KMS-11 (cell line): ENCODE data around the gene DPF3.
A peak's percentile ranks its signal among the peaks of the same experiment; 100 is the strongest.

Experiments
- H2AFZ ChIP-seq: fragments of 200-600 bp; sonication (generic); 2 replicates; pipeline ENCODE4 v1.6.1; 2016; ENCODE audit warnings: antibody characterized with exemption, mixed run types, low read depth
- H3K27ac ChIP-seq: fragments of 200-600 bp; sonication (generic); 2 replicates; pipeline ENCODE4 v1.6.1; 2016; ENCODE audit warnings: mild to moderate bottlenecking, mixed run types
- H3K27me3 ChIP-seq: fragments of 200-600 bp; sonication (generic); 2 replicates; pipeline ENCODE4 v1.6.1; 2017; ENCODE audit warnings: mild to moderate bottlenecking, low read depth, mixed run types, moderate library complexity; ENCODE audit not compliant: insufficient read depth
- H3K36me3 ChIP-seq: fragments of 200-600 bp; sonication (generic); 2 replicates; pipeline ENCODE4 v1.6.1; 2017; ENCODE audit warnings: mild to moderate bottlenecking, mixed run types; ENCODE audit not compliant: insufficient read depth
- H3K4me1 ChIP-seq: fragments of 200-600 bp; sonication (generic); 2 replicates; pipeline ENCODE4 v1.6.1; 2016; ENCODE audit warnings: mild to moderate bottlenecking, low read depth, mixed run types; ENCODE audit not compliant: poor library complexity, severe bottlenecking
- H3K4me2 ChIP-seq: fragments of 200-600 bp; sonication (generic); 2 replicates; pipeline ENCODE4 v1.7.0; 2016; ENCODE audit warnings: mild to moderate bottlenecking, mixed run types
- H3K4me3 ChIP-seq: fragments of 200-600 bp; sonication (generic); IDR thresholded peaks from 2 replicates; pipeline ENCODE4 v1.6.1; 2017; ENCODE audit warnings: low read depth, low read length, mixed read lengths; ENCODE audit not compliant: insufficient read depth
- H3K79me2 ChIP-seq: fragments of 200-600 bp; sonication (generic); 2 replicates; pipeline ENCODE4 v1.6.1; 2016; ENCODE audit warnings: low read depth, mixed run types; ENCODE audit not compliant: insufficient read depth
- H3K9ac ChIP-seq: fragments of 200-600 bp; sonication (generic); 2 replicates; pipeline ENCODE4 v1.6.1; 2016; ENCODE audit warnings: mild to moderate bottlenecking, mixed run types
- H4K20me1 ChIP-seq: fragments of 200-600 bp; sonication (generic); 2 replicates; pipeline ENCODE4 v1.6.1; 2016; ENCODE audit warnings: mild to moderate bottlenecking, mixed run types; ENCODE audit not compliant: insufficient read depth
- TF ChIP-seq, protein P1 (sequence below): fragments of 200-600 bp; sonication (generic); conservative IDR thresholded peaks from 2 replicates; pipeline ENCODE4 v1.6.1; 2017; ENCODE audit warnings: low read depth, mild to moderate bottlenecking, antibody characterized with exemption, low read length, moderate library complexity, mixed read lengths

Gene DPF3

DNA sequence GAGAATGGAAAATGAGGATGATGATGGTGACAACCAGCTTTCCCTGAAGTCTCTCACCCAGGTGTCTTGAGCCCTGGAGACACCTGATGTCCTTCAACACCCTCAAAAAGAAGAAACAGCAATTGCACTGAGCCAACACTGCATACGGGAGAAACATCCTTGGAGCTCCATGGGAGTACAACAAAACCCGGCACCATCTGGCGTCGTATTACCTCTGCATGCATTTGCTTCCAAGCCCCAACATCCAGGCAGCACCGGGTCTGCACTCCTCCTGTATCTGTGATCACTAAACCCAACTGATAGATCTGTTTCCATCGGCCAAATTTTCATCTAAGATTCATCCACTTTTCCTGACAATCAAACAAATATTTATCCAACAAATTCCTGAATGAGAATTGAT lies 249.9 kb downstream of the DPF3 start:
- no peak overlapping the region for H2AFZ ChIP-seq
- no peak overlapping the region; the same call in 1 of the 2 replicates for H3K4me2 ChIP-seq
- no peak overlapping the region for H3K9ac ChIP-seq
- no peaks in the 10 kb centered on the region for H3K79me2 ChIP-seq
- peak overlapping the region; percentile 58; the same call in 1 of the 2 replicates for H3K27ac ChIP-seq
- no peaks in the 10 kb centered on the region for H3K36me3 ChIP-seq
- no peaks in the 10 kb centered on the region for H4K20me1 ChIP-seq
- H3K4me3 ChIP-seq, result no peak overlapping the region
- H3K4me1 ChIP-seq, result peaks cover 26% of the 10 kb centered on the region
- TF ChIP-seq, protein P1, sequence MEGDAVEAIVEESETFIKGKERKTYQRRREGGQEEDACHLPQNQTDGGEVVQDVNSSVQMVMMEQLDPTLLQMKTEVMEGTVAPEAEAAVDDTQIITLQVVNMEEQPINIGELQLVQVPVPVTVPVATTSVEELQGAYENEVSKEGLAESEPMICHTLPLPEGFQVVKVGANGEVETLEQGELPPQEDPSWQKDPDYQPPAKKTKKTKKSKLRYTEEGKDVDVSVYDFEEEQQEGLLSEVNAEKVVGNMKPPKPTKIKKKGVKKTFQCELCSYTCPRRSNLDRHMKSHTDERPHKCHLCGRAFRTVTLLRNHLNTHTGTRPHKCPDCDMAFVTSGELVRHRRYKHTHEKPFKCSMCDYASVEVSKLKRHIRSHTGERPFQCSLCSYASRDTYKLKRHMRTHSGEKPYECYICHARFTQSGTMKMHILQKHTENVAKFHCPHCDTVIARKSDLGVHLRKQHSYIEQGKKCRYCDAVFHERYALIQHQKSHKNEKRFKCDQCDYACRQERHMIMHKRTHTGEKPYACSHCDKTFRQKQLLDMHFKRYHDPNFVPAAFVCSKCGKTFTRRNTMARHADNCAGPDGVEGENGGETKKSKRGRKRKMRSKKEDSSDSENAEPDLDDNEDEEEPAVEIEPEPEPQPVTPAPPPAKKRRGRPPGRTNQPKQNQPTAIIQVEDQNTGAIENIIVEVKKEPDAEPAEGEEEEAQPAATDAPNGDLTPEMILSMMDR, result no peak
- H3K27me3 ChIP-seq, result no peaks in the 10 kb centered on the region

- Histone ChIP-seq H3K9ac (no peak overlapping the region), H3K27me3 (no peaks in the 10 kb centered on the region), H3K4me1 (peaks cover 26% of the 10 kb centered on the region), H3K79me2 (no peaks in the 10 kb centered on the region), H3K36me3 (no peaks in the 10 kb centered on the region), H2AFZ (no peak overlapping the region), H3K4me2 (no peak overlapping the region), H3K27ac (no peak overlapping the region), H3K4me3 (no peak overlapping the region), H4K20me1 (no peaks in the 10 kb centered on the region)
- TF ChIP-seq, protein P1, result no peak
These were observed 250.5 kb downstream of the DPF3 start for GRCh38 chr14:72643317-72643801.

DNA sequence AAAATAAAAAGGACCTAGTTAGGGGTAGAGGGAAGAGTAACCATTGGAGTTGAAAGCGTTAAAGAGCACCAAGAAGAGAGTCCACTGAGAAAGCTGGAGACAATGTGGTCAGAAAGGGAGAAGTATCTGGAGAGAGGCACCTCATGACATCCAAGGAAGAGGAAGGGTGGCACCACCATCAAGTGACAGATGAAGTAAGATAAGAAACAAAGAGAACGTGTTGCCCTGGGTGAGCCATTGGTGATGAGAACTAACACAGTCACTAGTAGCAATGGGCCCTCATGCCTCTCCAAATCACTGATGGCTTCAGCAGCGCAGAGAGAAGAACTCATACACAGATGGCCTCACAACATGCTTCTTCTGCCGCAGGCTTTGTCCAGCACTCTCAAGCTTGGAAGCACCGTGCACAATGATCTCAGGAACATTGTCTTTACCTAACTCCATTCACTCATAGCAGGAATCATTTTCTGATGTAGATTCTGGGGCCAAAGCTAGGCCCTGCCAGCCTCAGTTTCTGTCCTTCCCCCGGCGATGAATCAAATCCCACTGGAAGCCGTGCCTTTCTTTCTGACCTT lies 252.9 kb downstream of the DPF3 start:
- H3K9ac ChIP-seq, result no peak overlapping the region
- no peak overlapping the region for H3K4me3 ChIP-seq
- H3K4me1 ChIP-seq, result peaks cover 41% of the 10 kb centered on the region

DNA sequence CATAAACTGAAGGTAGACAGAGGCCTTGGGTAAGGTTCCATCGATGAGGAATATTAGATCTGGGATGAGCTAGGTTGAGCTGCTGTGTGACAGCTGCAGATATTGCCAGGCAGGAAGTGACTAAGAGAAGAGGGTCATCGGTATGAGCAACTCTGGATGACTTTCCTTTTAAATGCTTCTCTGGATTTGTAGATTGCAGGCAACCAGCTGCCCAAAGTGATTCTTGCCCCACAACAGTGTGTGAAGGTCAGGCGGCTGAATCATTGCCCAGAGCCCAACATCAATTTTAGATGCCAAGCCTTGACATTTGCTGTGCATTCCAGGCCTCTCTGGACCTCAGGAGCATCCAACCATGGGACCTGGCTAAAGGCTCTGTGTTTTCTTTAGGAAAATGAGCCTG lies 255.9 kb downstream of the DPF3 start:
- H3K79me2 ChIP-seq, result no peaks in the 10 kb centered on the region
- TF ChIP-seq, protein P1, result no peak
- H3K36me3 ChIP-seq, result no peaks in the 10 kb centered on the region
- no peak overlapping the region for H3K27ac ChIP-seq
- no peak overlapping the region for H3K9ac ChIP-seq
- peaks cover 47% of the 10 kb centered on the region for H3K4me1 ChIP-seq
- no peak overlapping the region for H3K4me3 ChIP-seq
- no peaks in the 10 kb centered on the region for H3K27me3 ChIP-seq
- H3K4me2 ChIP-seq, result no peak overlapping the region
- H2AFZ ChIP-seq, result no peak overlapping the region
- H4K20me1 ChIP-seq, result no peaks in the 10 kb centered on the region

More for the DNA sequence above, 252.9 kb downstream of the DPF3 start:
- Histone ChIP-seq H3K27me3 (no peaks in the 10 kb centered on the region), H3K27ac (no peak overlapping the region), H3K4me2 (no peak overlapping the region), H4K20me1 (no peaks in the 10 kb centered on the region), H3K79me2 (no peaks in the 10 kb centered on the region), H3K36me3 (no peaks in the 10 kb centered on the region), H2AFZ (no peak overlapping the region)
- TF ChIP-seq, protein P1, result no peak
